HEK293 (cell line): Measurements from ENCODE around the gene NBPF1.
A peak's percentile ranks its signal among the peaks of the same experiment; 100 is the strongest.

ENCODE experiments used
- GLIS2 ChIP-seq: fragments of 450-650 bp; formaldehyde crosslinking; IDR thresholded peaks from 2 replicates; pipeline ENCODE4 v1.5.1; 2016; ENCODE audit warnings: missing biosample characterization, missing genetic modification characterization
- HOXC10 ChIP-seq: sonication (generic); formaldehyde crosslinking; IDR thresholded peaks from 2 replicates; pipeline ENCODE4 v1.8.1; 2023; ENCODE audit warnings: mild to moderate bottlenecking, missing genetic modification reagents
- HOXD13 ChIP-seq: sonication (generic); formaldehyde crosslinking; IDR thresholded peaks from 2 replicates; pipeline ENCODE4 v1.8.0; 2022; ENCODE audit warnings: missing genetic modification reagents, borderline replicate concordance
- MZF1 ChIP-seq: fragments of 450-650 bp; formaldehyde crosslinking; IDR thresholded peaks from 2 replicates; pipeline ENCODE4 v1.5.1; 2017; ENCODE audit warnings: missing biosample characterization, missing genetic modification characterization, borderline replicate concordance
- SETDB1 ChIP-seq: IDR thresholded peaks from one replicate; pipeline ENCODE4 v1.6.1; 2017; ENCODE audit warnings: mild to moderate bottlenecking, low read length, moderate library complexity, mixed read lengths; ENCODE audit not compliant: insufficient read length
- WT1 ChIP-seq: fragments of 450-650 bp; formaldehyde crosslinking; IDR thresholded peaks from 2 replicates; pipeline ENCODE4 v1.5.1; 2016; ENCODE audit warnings: missing biosample characterization, missing genetic modification characterization
- ZNF112 ChIP-seq: fragments of 450-650 bp; formaldehyde crosslinking; IDR thresholded peaks from 2 replicates; pipeline ENCODE4 v1.5.0; 2017; ENCODE audit warnings: missing biosample characterization, missing genetic modification characterization
- ZNF138 ChIP-seq: fragments of 450-650 bp; formaldehyde crosslinking; IDR thresholded peaks from 2 replicates; pipeline ENCODE4 v1.5.1; 2016; ENCODE audit warnings: missing biosample characterization, missing genetic modification characterization, borderline replicate concordance
- ZNF146 ChIP-seq: fragments of 450-650 bp; formaldehyde crosslinking; IDR thresholded peaks from 2 replicates; pipeline ENCODE4 v1.5.1; 2016; ENCODE audit warnings: missing biosample characterization, missing genetic modification characterization
- ZNF221 ChIP-seq: fragments of 450-650 bp; formaldehyde crosslinking; IDR thresholded peaks from 2 replicates; pipeline ENCODE4 v1.5.1; 2017; ENCODE audit warnings: missing biosample characterization, missing genetic modification characterization, borderline replicate concordance
- ZNF223 ChIP-seq: fragments of 450-650 bp; formaldehyde crosslinking; IDR thresholded peaks from 2 replicates; pipeline ENCODE4 v1.5.1; 2016; ENCODE audit warnings: missing biosample characterization, missing genetic modification characterization
- ZNF341 ChIP-seq: fragments of 450-650 bp; formaldehyde crosslinking; IDR thresholded peaks from 2 replicates; pipeline ENCODE4; 2016; ENCODE audit warnings: low read depth, missing biosample characterization, missing genetic modification characterization
- ZNF391 ChIP-seq: fragments of 450-650 bp; formaldehyde crosslinking; IDR thresholded peaks from 2 replicates; pipeline ENCODE4 v1.5.1; 2016; ENCODE audit warnings: low read depth, missing biosample characterization, missing genetic modification characterization, borderline replicate concordance
- ZNF394 ChIP-seq: fragments of 450-650 bp; formaldehyde crosslinking; IDR thresholded peaks from 2 replicates; pipeline ENCODE4 v1.5.1; 2016; ENCODE audit warnings: missing biosample characterization, missing genetic modification characterization, mild to moderate bottlenecking, moderate library complexity, borderline replicate concordance
- ZNF624 ChIP-seq: fragments of 450-650 bp; formaldehyde crosslinking; IDR thresholded peaks from 2 replicates; pipeline ENCODE4 v1.5.1; 2017; ENCODE audit warnings: missing biosample characterization, missing genetic modification characterization
- ZNF76 ChIP-seq: fragments of 450-650 bp; formaldehyde crosslinking; IDR thresholded peaks from 2 replicates; pipeline ENCODE4; 2016; ENCODE audit warnings: low read depth, missing biosample characterization, missing genetic modification characterization, borderline replicate concordance
- ZNF837 ChIP-seq: fragments of 450-650 bp; formaldehyde crosslinking; IDR thresholded peaks from 2 replicates; pipeline ENCODE4 v1.5.1; 2016; ENCODE audit warnings: missing biosample characterization, missing genetic modification characterization
- ZSCAN16 ChIP-seq: fragments of 450-650 bp; formaldehyde crosslinking; IDR thresholded peaks from 2 replicates; pipeline ENCODE4 v1.5.1; 2016; ENCODE audit warnings: missing biosample characterization, missing genetic modification characterization
- TF ChIP-seq, protein P1 (sequence below): fragments of 450-650 bp; formaldehyde crosslinking; IDR thresholded peaks from 2 replicates; pipeline ENCODE4 v1.5.1; 2017; ENCODE audit warnings: missing biosample characterization, mild to moderate bottlenecking, missing genetic modification characterization, moderate library complexity
- TF ChIP-seq, protein P2 (sequence below): fragments of 450-650 bp; formaldehyde crosslinking; IDR thresholded peaks from 2 replicates; pipeline ENCODE4 v1.5.1; 2016; ENCODE audit warnings: missing biosample characterization, missing genetic modification characterization
- TF ChIP-seq, protein P3 (sequence below): fragments of 450-650 bp; formaldehyde crosslinking; IDR thresholded peaks from 2 replicates; pipeline ENCODE4 v1.5.1; 2016; ENCODE audit warnings: missing biosample characterization, missing genetic modification characterization
- TF ChIP-seq, protein P4 (sequence below): fragments of 450-650 bp; formaldehyde crosslinking; IDR thresholded peaks from 2 replicates; pipeline ENCODE4 v1.5.1; 2016; ENCODE audit warnings: missing biosample characterization, missing genetic modification characterization, borderline replicate concordance
- TF ChIP-seq, protein P5 (sequence below): fragments of 450-650 bp; formaldehyde crosslinking; IDR thresholded peaks from 2 replicates; pipeline ENCODE4 v1.5.1; 2017; ENCODE audit warnings: missing biosample characterization, missing genetic modification characterization

Gene NBPF1

DNA sequence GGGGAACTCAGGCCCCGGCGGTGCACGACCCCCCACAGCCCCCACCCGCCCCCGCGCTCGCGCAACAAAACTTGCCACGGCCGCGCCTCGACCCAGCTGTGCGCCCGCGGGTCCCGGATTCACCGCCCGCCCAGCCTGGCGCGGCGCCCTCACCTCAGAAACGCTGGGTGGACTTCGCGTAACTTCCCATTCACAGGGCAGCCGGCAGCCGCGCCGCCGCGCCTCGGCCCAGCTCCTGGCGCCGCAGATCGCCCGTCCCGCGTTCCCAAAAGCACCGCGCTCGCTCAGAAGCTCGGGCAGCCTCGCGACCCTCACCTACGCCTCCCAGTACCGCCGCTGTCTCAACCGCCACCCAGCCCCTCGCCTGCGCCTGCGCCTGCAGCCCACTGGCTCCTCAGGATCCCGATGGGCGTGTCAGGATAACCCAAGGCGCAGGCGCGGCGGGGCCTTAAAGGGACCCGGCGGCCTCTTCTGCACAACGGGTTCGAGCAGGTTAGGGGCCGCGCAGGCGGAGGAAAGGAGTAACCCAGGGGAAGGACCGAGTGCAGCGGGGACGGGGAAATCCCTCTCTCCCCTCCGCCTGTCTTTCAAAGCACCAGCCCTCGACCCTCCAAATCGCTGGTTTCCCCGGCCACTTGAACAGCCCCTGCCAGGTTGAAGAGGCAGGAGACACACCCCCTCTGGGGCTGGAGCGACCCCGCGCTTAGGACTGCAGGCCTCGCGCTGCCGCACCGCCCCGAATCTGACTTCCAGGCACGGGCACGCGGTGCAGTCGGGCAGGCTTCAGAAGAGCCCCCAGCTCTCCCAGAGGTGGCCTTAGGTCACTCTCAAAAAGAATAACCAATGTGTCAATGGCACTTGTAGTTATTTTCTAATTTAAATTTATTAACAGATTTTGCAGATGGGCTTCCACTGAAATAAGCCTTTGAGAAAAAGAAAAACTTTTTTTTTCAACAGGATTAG, at the start of gene NBPF1 (continued):
- TF ChIP-seq, protein P1, sequence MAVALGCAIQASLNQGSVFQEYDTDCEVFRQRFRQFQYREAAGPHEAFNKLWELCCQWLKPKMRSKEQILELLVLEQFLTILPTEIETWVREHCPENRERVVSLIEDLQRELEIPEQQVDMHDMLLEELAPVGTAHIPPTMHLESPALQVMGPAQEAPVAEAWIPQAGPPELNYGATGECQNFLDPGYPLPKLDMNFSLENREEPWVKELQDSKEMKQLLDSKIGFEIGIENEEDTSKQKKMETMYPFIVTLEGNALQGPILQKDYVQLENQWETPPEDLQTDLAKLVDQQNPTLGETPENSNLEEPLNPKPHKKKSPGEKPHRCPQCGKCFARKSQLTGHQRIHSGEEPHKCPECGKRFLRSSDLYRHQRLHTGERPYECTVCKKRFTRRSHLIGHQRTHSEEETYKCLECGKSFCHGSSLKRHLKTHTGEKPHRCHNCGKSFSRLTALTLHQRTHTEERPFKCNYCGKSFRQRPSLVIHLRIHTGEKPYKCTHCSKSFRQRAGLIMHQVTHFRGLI (tag by site-specific recombination), result peak; percentile 90
- TF ChIP-seq ZNF341 (tag by site-specific recombination) (peak; percentile 100), GLIS2 (tag by site-specific recombination) (peak; percentile 91), ZNF146 (tag by site-specific recombination) (0 out of 2 replicates have a peak, but pooled peaks have one; percentile 7), ZNF221 (tag by site-specific recombination) (no peak), ZNF394 (tag by site-specific recombination) (peak; percentile 91), ZNF624 (tag by site-specific recombination) (no peak), ZNF391 (tag by site-specific recombination) (peak; percentile 90), ZNF112 (tag by site-specific recombination) (no peak), HOXC10 (peak; percentile 96), ZNF138 (no peak), WT1 (tag by site-specific recombination) (peak; percentile 88), ZSCAN16 (tag by site-specific recombination) (peak; percentile 85), ZNF837 (tag by site-specific recombination) (no peak), HOXD13 (CRISPR knock-in tag) (no peak), MZF1 (peak; percentile 97), ZNF223 (no peak), ZNF76 (tag by site-specific recombination) (peak; percentile 90), SETDB1 (no peak)
- TF ChIP-seq, protein P2, sequence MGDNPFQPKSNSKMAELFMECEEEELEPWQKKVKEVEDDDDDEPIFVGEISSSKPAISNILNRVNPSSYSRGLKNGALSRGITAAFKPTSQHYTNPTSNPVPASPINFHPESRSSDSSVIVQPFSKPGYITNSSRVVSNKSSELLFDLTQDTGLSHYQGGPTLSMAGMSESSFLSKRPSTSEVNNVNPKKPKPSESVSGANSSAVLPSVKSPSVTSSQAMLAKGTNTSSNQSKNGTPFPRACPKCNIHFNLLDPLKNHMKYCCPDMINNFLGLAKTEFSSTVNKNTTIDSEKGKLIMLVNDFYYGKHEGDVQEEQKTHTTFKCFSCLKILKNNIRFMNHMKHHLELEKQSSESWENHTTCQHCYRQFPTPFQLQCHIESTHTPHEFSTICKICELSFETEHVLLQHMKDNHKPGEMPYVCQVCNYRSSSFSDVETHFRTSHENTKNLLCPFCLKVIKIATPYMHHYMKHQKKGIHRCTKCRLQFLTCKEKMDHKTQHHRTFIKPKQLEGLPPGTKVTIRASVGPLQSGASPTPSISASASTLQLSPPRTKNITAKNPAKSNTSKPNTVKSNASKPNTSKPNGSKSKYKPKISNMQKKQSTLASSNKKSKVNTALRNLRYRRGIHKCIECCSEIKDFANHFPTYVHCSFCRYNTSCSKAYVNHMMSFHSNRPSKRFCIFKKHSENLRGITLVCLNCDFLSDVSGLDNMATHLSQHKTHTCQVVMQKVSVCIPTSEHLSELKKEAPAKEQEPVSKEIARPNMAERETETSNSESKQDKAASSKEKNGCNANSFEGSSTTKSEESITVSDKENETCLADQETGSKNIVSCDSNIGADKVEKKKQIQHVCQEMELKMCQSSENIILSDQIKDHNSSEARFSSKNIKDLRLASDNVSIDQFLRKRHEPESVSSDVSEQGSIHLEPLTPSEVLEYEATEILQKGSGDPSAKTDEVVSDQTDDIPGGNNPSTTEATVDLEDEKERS (tag by site-specific recombination), result no peak
- TF ChIP-seq, protein P3, sequence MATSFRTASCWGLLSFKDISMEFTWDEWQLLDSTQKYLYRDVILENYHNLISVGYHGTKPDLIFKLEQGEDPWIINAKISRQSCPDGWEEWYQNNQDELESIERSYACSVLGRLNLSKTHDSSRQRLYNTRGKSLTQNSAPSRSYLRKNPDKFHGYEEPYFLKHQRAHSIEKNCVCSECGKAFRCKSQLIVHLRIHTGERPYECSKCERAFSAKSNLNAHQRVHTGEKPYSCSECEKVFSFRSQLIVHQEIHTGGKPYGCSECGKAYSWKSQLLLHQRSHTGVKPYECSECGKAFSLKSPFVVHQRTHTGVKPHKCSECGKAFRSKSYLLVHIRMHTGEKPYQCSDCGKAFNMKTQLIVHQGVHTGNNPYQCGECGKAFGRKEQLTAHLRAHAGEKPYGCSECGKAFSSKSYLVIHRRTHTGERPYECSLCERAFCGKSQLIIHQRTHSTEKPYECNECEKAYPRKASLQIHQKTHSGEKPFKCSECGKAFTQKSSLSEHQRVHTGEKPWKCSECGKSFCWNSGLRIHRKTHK, result no peak
- TF ChIP-seq, protein P4, sequence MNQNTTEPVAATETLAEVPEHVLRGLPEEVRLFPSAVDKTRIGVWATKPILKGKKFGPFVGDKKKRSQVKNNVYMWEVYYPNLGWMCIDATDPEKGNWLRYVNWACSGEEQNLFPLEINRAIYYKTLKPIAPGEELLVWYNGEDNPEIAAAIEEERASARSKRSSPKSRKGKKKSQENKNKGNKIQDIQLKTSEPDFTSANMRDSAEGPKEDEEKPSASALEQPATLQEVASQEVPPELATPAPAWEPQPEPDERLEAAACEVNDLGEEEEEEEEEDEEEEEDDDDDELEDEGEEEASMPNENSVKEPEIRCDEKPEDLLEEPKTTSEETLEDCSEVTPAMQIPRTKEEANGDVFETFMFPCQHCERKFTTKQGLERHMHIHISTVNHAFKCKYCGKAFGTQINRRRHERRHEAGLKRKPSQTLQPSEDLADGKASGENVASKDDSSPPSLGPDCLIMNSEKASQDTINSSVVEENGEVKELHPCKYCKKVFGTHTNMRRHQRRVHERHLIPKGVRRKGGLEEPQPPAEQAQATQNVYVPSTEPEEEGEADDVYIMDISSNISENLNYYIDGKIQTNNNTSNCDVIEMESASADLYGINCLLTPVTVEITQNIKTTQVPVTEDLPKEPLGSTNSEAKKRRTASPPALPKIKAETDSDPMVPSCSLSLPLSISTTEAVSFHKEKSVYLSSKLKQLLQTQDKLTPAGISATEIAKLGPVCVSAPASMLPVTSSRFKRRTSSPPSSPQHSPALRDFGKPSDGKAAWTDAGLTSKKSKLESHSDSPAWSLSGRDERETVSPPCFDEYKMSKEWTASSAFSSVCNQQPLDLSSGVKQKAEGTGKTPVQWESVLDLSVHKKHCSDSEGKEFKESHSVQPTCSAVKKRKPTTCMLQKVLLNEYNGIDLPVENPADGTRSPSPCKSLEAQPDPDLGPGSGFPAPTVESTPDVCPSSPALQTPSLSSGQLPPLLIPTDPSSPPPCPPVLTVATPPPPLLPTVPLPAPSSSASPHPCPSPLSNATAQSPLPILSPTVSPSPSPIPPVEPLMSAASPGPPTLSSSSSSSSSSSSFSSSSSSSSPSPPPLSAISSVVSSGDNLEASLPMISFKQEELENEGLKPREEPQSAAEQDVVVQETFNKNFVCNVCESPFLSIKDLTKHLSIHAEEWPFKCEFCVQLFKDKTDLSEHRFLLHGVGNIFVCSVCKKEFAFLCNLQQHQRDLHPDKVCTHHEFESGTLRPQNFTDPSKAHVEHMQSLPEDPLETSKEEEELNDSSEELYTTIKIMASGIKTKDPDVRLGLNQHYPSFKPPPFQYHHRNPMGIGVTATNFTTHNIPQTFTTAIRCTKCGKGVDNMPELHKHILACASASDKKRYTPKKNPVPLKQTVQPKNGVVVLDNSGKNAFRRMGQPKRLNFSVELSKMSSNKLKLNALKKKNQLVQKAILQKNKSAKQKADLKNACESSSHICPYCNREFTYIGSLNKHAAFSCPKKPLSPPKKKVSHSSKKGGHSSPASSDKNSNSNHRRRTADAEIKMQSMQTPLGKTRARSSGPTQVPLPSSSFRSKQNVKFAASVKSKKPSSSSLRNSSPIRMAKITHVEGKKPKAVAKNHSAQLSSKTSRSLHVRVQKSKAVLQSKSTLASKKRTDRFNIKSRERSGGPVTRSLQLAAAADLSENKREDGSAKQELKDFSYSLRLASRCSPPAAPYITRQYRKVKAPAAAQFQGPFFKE, result no peak
- TF ChIP-seq, protein P5, sequence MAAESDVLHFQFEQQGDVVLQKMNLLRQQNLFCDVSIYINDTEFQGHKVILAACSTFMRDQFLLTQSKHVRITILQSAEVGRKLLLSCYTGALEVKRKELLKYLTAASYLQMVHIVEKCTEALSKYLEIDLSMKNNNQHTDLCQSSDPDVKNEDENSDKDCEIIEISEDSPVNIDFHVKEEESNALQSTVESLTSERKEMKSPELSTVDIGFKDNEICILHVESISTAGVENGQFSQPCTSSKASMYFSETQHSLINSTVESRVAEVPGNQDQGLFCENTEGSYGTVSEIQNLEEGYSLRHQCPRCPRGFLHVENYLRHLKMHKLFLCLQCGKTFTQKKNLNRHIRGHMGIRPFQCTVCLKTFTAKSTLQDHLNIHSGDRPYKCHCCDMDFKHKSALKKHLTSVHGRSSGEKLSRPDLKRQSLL, result peak; percentile 87; the same call in 1 of the 2 replicates
